HG02642 (cell line): Measurements from ENCODE around the gene XBP1.
"Not testable (repeated sequence)": the region's sequence is repeated elsewhere in the genome, so short reads cannot be mapped to it uniquely, and the experiment has no call there.

Source experiments
- ATAC-seq: cut with Tn5 transposase; IDR thresholded peaks from one replicate; pipeline ENCODE4 v1.9.1; 2021; ENCODE audit warnings: mild to moderate bottlenecking; ENCODE audit not compliant: unreplicated experiment, poor library complexity

XBP1 gene

GRCh38 chr22:28819253-28820096, 19.1 kb upstream of the XBP1 start:
- peak; percentile 43 for ATAC-seq

GRCh38 chr22:28817919-28818859, 17.8 kb upstream of the XBP1 start:
- ATAC-seq: no peak

- no peak for ATAC-seq
Measured at GRCh38 chr22:28817064-28817463, 16.7 kb upstream of the XBP1 start.

- ATAC-seq: no peak
Measured at GRCh38 chr22:28815729-28816128, 15.4 kb upstream of the XBP1 start.

- no peak for ATAC-seq
Measured at GRCh38 chr22:28815111-28815510, 14.7 kb upstream of the XBP1 start.

- no peak for ATAC-seq
Measured at GRCh38 chr22:28813772-28814518, 13.6 kb upstream of the XBP1 start.

GRCh38 chr22:28812516-28812915, 12.1 kb upstream of the XBP1 start:
- ATAC-seq: no peak

GRCh38 chr22:28810821-28811491, 10.6 kb upstream of the XBP1 start:
- ATAC-seq: no peak

GRCh38 chr22:28808716-28809355, 8.5 kb upstream of the XBP1 start:
- ATAC-seq: no peak

- ATAC-seq: not testable (repeated sequence)
Measured at GRCh38 chr22:28805426-28805825, 5.1 kb upstream of the XBP1 start.

- no peak for ATAC-seq
Measured at GRCh38 chr22:28802595-28803123, 2.3 kb upstream of the XBP1 start.

GRCh38 chr22:28801845-28802594, 1.7 kb upstream of the XBP1 start:
- ATAC-seq: no peak

GRCh38 chr22:28799606-28800307, 612 bp downstream of the XBP1 start:
- peak; percentile 38 for ATAC-seq

- no peak for ATAC-seq
Measured at GRCh38 chr22:28798810-28799605, 1.4 kb downstream of the XBP1 start.

GRCh38 chr22:28795932-28796856, 4.2 kb downstream of the XBP1 start:
- no peak for ATAC-seq

GRCh38 chr22:28795071-28795693, 5.2 kb downstream of the XBP1 start:
- ATAC-seq: no peak
